ENCODE measurements around the gene MCU.

DNA sequence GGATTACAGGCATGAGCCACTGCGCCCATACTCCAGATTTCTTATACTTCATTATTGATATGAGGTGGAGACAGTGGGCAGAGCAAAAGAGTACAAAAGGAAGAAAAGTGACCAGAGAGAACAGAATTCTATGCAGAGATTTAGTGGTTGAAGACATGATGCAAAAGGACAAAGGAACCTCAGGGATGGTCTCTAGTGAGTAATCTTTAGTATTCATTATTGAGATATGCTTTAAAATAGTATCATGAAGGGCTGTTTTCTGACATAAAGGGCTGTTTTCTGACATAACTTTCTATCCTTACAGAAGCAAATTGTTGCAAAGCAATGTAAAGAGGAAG lies 120.4 kb downstream of the MCU start:
- TF ChIP-seq, protein P1, sequence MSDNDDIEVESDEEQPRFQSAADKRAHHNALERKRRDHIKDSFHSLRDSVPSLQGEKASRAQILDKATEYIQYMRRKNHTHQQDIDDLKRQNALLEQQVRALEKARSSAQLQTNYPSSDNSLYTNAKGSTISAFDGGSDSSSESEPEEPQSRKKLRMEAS (IDR thresholded peaks at IDR 0.05; ENCODE audit: low read depth, low read length): no peak
- TF ChIP-seq, protein P2, sequence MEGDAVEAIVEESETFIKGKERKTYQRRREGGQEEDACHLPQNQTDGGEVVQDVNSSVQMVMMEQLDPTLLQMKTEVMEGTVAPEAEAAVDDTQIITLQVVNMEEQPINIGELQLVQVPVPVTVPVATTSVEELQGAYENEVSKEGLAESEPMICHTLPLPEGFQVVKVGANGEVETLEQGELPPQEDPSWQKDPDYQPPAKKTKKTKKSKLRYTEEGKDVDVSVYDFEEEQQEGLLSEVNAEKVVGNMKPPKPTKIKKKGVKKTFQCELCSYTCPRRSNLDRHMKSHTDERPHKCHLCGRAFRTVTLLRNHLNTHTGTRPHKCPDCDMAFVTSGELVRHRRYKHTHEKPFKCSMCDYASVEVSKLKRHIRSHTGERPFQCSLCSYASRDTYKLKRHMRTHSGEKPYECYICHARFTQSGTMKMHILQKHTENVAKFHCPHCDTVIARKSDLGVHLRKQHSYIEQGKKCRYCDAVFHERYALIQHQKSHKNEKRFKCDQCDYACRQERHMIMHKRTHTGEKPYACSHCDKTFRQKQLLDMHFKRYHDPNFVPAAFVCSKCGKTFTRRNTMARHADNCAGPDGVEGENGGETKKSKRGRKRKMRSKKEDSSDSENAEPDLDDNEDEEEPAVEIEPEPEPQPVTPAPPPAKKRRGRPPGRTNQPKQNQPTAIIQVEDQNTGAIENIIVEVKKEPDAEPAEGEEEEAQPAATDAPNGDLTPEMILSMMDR (IDR thresholded peaks at IDR 0.05; ENCODE audit: low read depth, low read length): no peak
- TF ChIP-seq POLR2A (IDR thresholded peaks at IDR 0.05; ENCODE audit: extremely low read depth, insufficient read length) (no peak), MYC (IDR thresholded peaks at IDR 0.05; ENCODE audit: low read depth, low read length) (no peak)
